Measurements from ENCODE around the gene TMOD3.
A peak's percentile ranks its signal among the peaks of the same experiment; 100 is the strongest.

The TMOD3 gene

GRCh38 chr15:51830276-51830806, 888 bp downstream of the TMOD3 start:
- no peak for TF ChIP-seq CTCF (conservative IDR thresholded peaks at IDR 0.05)

GRCh38 chr15:51833772-51834171, 4.3 kb downstream of the TMOD3 start:
- no peak overlapping the region for H3K27ac ChIP-seq

More at GRCh38 chr15:51830276-51830806, 888 bp downstream of the TMOD3 start:
- H3K27ac ChIP-seq: peak overlapping the region; percentile 85

GRCh38 chr15:51837792-51838251, 8.4 kb downstream of the TMOD3 start:
- TF ChIP-seq CTCF (conservative IDR thresholded peaks at IDR 0.05): no peak
- H3K27ac ChIP-seq: no peak overlapping the region

More at GRCh38 chr15:51833772-51834171, 4.3 kb downstream of the TMOD3 start:
- no peak for TF ChIP-seq CTCF (conservative IDR thresholded peaks at IDR 0.05)

- no peak for TF ChIP-seq CTCF (conservative IDR thresholded peaks at IDR 0.05)
- no peak overlapping the region for H3K27ac ChIP-seq
These were observed 8.8 kb downstream of the TMOD3 start for GRCh38 chr15:51838270-51838669.

- no peak for TF ChIP-seq CTCF (conservative IDR thresholded peaks at IDR 0.05)
These were observed 11.2 kb downstream of the TMOD3 start for GRCh38 chr15:51840692-51841091.

GRCh38 chr15:51841406-51842040, 12.1 kb downstream of the TMOD3 start:
- H3K27ac ChIP-seq: no peak overlapping the region
- TF ChIP-seq CTCF (conservative IDR thresholded peaks at IDR 0.05): no peak

More at GRCh38 chr15:51840692-51841091, 11.2 kb downstream of the TMOD3 start:
- H3K27ac ChIP-seq: no peak overlapping the region

- no peak overlapping the region for H3K27ac ChIP-seq
These were observed 12.8 kb downstream of the TMOD3 start for GRCh38 chr15:51842265-51842664.

More at GRCh38 chr15:51842265-51842664, 12.8 kb downstream of the TMOD3 start:
- no peak for TF ChIP-seq CTCF (conservative IDR thresholded peaks at IDR 0.05)

All from VCaP (cell line).